Ovary (tissue), 9 donors: ENCODE results near the gene TMEM217. TPM values are rescaled to one million over a fixed set of nuclear protein-coding genes. Genes with fewer than 3 reads are reported as not detected.
A peak's percentile ranks its signal among the peaks of the same experiment; 100 is the strongest.

Source experiments
- DNase-seq, 5 donors: peaks; one replicate each; pipeline ENCODE4 v3.0.0-alpha.2; 2019 to 2020
- H3K27ac ChIP-seq, 2 donors: fragments of 200-600 bp; one replicate each; pipeline versions ENCODE4 v1.5.1 to v1.8.0; 2019 to 2022
- H3K27me3 ChIP-seq: fragments of 200-600 bp; one replicate; pipeline ENCODE4 v1.8.0; 2022
- H3K36me3 ChIP-seq: fragments of 200-600 bp; sonication (generic); one replicate; pipeline ENCODE4 v1.5.1; 2019
- H3K4me1 ChIP-seq: one replicate; pipeline ENCODE4 v1.8.1; 2013; ENCODE audit warnings: mild to moderate bottlenecking, moderate library complexity; ENCODE audit not compliant: insufficient read depth
- H3K4me3 ChIP-seq: fragments of 200-600 bp; sonication (generic); one replicate; pipeline ENCODE4 v1.5.1; 2017
- H3K9me3 ChIP-seq, 2 donors: fragments of 200-600 bp in 1 of 2; sonication (generic) in 1 of 2; one replicate each; pipeline versions ENCODE4 v1.5.1 to v1.8.1; 2013 to 2019; ENCODE audit warnings: mild to moderate bottlenecking in 1 of 2, moderate library complexity in 1 of 2
- EP300 ChIP-seq: sonication (generic); formaldehyde crosslinking; IDR thresholded peaks from one replicate; pipeline ENCODE4 v1.6.1; 2017; ENCODE audit warnings: antibody characterized with exemption
- POLR2A ChIP-seq: fragments of 450-650 bp; IDR thresholded peaks from one replicate; pipeline ENCODE4 v1.6.1; 2017; ENCODE audit warnings: antibody characterized with exemption, mild to moderate bottlenecking, moderate library complexity
- WGBS, 3 donors: extraction: QIAGEN DNeasy Blood & Tissue Kit in 1 of 3; methylation state at CpG; one replicate each; pipeline versions ENCODE4 v1.1.5 to v1.1.7; 2013 to 2017; 5-methylcytosine and 5-hydroxymethylcytosine counted together
- intact Hi-C, 4 donors: fragments of 100-400 bp; cut with DNase I; formaldehyde crosslinking; loops; one replicate each; pipeline versions ENCODE4 v1.11.0 to v1.15.1; 2022 to 2023
- polyA plus RNA-seq, 2 donors: library from polyadenylated mRNA; stranded (reverse); fragments of 200-250 nt in 1 of 2; fragments of 350-450 nt in 1 of 2; fragmentation: Illumina TruSeq in 1 of 2; extraction: RNeasy Lipid Tissue Mini Kit (QIAGEN cat#74804) in 1 of 2; gene quantifications; one replicate each; pipeline ENCODE4 v1.2.3, GENCODE V29; 2013 to 2014
- total RNA-seq, 7 donors: library from RNA; depleted of rRNA in 2 of 7; stranded (reverse); fragments of >200 nt in 2 of 7; fragmentation: NEBNext Ultra II Directional in 3 of 7; extraction: Animal tissue kit (Norgen Biotek cat#: 25700) in 3 of 7; gene quantifications; one replicate each; pipeline versions ENCODE4 v1.1.0 to v1.2.4, GENCODE V29; 2016 to 2023
- TF ChIP-seq, protein P1 (sequence below), 3 donors: fragments of 450-650 bp in 2 of 3; fragments of 200-600 bp in 1 of 3; IDR thresholded peaks; one replicate each; pipeline versions ENCODE4 v1.5.1 to v1.8.0; 2016 to 2022; ENCODE audit warnings: antibody characterized with exemption in 3 of 3, mild to moderate bottlenecking in 1 of 3
- donor health status: DM: no; HTN: no; CAD: no; lungs with moderate emphysema.
- donor health status: DM: no; HTN: no; CAD: no.
- donor health status: Bipolar disorder and iron deficiency.
- donor health status: DM: yes; HTN: yes; CAD: no.
- donor health status: DM: no; HTN: no; CAD: no.
- donor health status: DM: yes; HTN: yes; CAD: no.

TMEM217 gene
- total and polyA plus RNA-seq, 9 donors: 0.39 to 4.6 (median 1.5) TPM

GRCh38 chr6:37212268-37212667 lies 45.7 kb downstream of the TMEM217 start:
- TF ChIP-seq EP300: no peak
- TF ChIP-seq, protein P1, sequence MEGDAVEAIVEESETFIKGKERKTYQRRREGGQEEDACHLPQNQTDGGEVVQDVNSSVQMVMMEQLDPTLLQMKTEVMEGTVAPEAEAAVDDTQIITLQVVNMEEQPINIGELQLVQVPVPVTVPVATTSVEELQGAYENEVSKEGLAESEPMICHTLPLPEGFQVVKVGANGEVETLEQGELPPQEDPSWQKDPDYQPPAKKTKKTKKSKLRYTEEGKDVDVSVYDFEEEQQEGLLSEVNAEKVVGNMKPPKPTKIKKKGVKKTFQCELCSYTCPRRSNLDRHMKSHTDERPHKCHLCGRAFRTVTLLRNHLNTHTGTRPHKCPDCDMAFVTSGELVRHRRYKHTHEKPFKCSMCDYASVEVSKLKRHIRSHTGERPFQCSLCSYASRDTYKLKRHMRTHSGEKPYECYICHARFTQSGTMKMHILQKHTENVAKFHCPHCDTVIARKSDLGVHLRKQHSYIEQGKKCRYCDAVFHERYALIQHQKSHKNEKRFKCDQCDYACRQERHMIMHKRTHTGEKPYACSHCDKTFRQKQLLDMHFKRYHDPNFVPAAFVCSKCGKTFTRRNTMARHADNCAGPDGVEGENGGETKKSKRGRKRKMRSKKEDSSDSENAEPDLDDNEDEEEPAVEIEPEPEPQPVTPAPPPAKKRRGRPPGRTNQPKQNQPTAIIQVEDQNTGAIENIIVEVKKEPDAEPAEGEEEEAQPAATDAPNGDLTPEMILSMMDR (IDR thresholded peaks at IDR 0.05): no peak
- no peak for TF ChIP-seq POLR2A
- no peaks in the 10 kb centered on the region for H3K27me3 ChIP-seq
- H3K4me1 ChIP-seq: no peaks in the 10 kb centered on the region
- no peak overlapping the region for H3K27ac ChIP-seq
- DNase-seq: no peak
- no peaks in the 10 kb centered on the region for H3K9me3 ChIP-seq
- no peaks in the 10 kb centered on the region for H3K36me3 ChIP-seq
- no peak overlapping the region for H3K4me3 ChIP-seq
- intact Hi-C loops: loop anchor here in 1 of 4 donors (5.0 kb wide), 1 partner anchor 185 kb away; no protein-coding TSS in a partner anchor
- 82 to 91% (median 89%) methylated on average over 9 of the region's 9 CpGs for WGBS, 3 donors

DNA sequence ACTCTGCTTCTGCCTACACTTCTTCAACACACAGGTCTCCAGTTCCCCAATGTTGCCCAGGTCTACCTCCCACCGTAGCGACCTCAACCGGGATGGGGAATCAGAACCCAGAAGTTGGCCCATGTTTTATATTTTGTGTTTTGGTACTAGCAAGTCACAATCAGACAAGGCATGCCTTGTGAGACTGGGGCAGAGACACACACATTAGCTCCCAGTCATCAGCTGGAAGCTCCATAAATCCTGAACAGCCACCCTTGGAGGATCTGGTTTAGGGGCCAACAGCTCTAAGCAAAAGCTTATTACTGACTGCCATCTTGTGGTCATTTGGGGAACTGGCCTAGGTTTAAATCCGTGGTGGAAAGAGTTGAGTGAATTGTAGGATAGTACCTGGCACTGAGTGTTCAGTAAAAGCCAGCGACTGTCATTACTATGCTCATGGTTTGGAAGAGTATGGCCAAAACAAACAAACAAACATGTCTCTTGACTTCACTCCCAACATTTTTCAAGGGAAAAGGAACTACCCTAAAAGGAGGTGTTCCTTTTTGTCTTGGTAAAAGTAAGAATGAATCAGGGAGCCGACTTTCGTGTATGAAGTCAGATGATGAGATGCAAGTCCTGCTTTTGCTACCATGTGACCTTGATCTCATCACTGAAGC lies 47.5 kb downstream of the TMEM217 start:
- H3K27me3 ChIP-seq: no peaks in the 10 kb centered on the region
- no peaks in the 10 kb centered on the region for H3K9me3 ChIP-seq
- H3K4me1 ChIP-seq: no peaks in the 10 kb centered on the region
- 57 to 64% (median 62%) methylated on average over 7 of the region's 7 CpGs for WGBS, 3 donors
- TF ChIP-seq POLR2A (peak; percentile 19), EP300 (no peak)
- TF ChIP-seq, protein P1 (IDR thresholded peaks at IDR 0.05): peak; percentile 90 to 95 (median 95)
- DNase-seq: peak in 4 of 5 donors; percentile 67 to 89 (median 75)
- intact Hi-C loops: loop anchor here in 2 of 4 donors (2.0 to 5.0 kb wide), 2 partner anchors 182 to 183 kb away; no protein-coding TSS in a partner anchor
- H3K4me3 ChIP-seq: no peak overlapping the region
- no peaks in the 10 kb centered on the region for H3K36me3 ChIP-seq
- no peak overlapping the region for H3K27ac ChIP-seq

GRCh38 chr6:37209461-37210205 lies 48.3 kb downstream of the TMEM217 start:
- Histone ChIP-seq H3K27me3 (no peaks in the 10 kb centered on the region), H3K4me3 (no peak overlapping the region), H3K36me3 (no peaks in the 10 kb centered on the region), H3K27ac (no peak overlapping the region), H3K4me1 (no peaks in the 10 kb centered on the region), H3K9me3 (no peaks in the 10 kb centered on the region)
- WGBS, 3 donors: 84 to 89% (median 85%) methylated on average over 12 of the region's 12 CpGs
- no peak for DNase-seq
- TF ChIP-seq EP300 (no peak), POLR2A (no peak)
- TF ChIP-seq, protein P1 (IDR thresholded peaks at IDR 0.05): no peak
- intact Hi-C loops: loop anchor here in 3 of 4 donors (2.0 to 10.0 kb wide), 6 partner anchors 37 to 715 kb away; partner anchors contain the start of genes C6orf89 (in 1 of the 3) and PIM1 (in 1 of the 3)

- no peak for TF ChIP-seq POLR2A
- TF ChIP-seq, protein P1 (IDR thresholded peaks at IDR 0.05): no peak
- TF ChIP-seq EP300: no peak
- H3K36me3 ChIP-seq: no peaks in the 10 kb centered on the region
- no peak overlapping the region for H3K27ac ChIP-seq
- 90 to 95% (median 90%) methylated on average over 7 of the region's 7 CpGs for WGBS, 3 donors
- H3K4me1 ChIP-seq: no peaks in the 10 kb centered on the region
- no peak for DNase-seq
- no peaks in the 10 kb centered on the region for H3K9me3 ChIP-seq
- H3K4me3 ChIP-seq: no peak overlapping the region
- H3K27me3 ChIP-seq: no peaks in the 10 kb centered on the region
- intact Hi-C loops: loop anchor here in 3 of 4 donors (2.0 to 10.0 kb wide), 5 partner anchors 36 to 714 kb away; partner anchors contain the start of genes C6orf89 (in 1 of the 3) and PIM1 (in 1 of the 3)
Observed at GRCh38 chr6:37208793-37209192, 49.2 kb downstream of the TMEM217 start.
